AG09319 (cell line): Measurements from ENCODE around the gene P2RX3.
"Not testable (repeated sequence)": the region's sequence is repeated elsewhere in the genome, so short reads cannot be mapped to it uniquely, and the experiment has no call there.

ENCODE experiments used
- DNase-seq: peaks from one replicate; pipeline ENCODE4 v3.0.0-alpha.2; 2010; ENCODE audit warnings: low read depth; ENCODE audit errors: extremely low read depth
- CTCF ChIP-seq: IDR thresholded peaks from 2 replicates; pipeline ENCODE4 v1.5.1; 2011; ENCODE audit warnings: low read depth, mild to moderate bottlenecking, inconsistent platforms, low read length, moderate library complexity

P2RX3 gene

GRCh38 chr11:57327721-57328120, 10.4 kb upstream of the P2RX3 start:
- TF ChIP-seq CTCF: no peak
- no peak for DNase-seq

- no peak for DNase-seq
- no peak for TF ChIP-seq CTCF
These were observed 8.1 kb upstream of the P2RX3 start for GRCh38 chr11:57330029-57330428.

- no peak for TF ChIP-seq CTCF
- DNase-seq: no peak
These were observed 6.4 kb upstream of the P2RX3 start for GRCh38 chr11:57331720-57332119.

- no peak for DNase-seq
- TF ChIP-seq CTCF: no peak
These were observed 5.3 kb upstream of the P2RX3 start for GRCh38 chr11:57332694-57333440.

GRCh38 chr11:57335023-57335342, 3.2 kb upstream of the P2RX3 start:
- TF ChIP-seq CTCF: no peak

GRCh38 chr11:57335343-57336110, 2.6 kb upstream of the P2RX3 start, which contains the start of gene SSRP1:
Gene SSRP1, minus strand, starts transcription at chr11:57335892. Its CDS starts 771 bp downstream, at chr11:57335121.
- no peak for DNase-seq
- TF ChIP-seq CTCF: peak; percentile 5

More at GRCh38 chr11:57335023-57335342, 3.2 kb upstream of the P2RX3 start:
- DNase-seq: no peak

- TF ChIP-seq CTCF: no peak
- DNase-seq: no peak
These were observed 2.0 kb upstream of the P2RX3 start for GRCh38 chr11:57336111-57336666.

GRCh38 chr11:57336856-57337255, 1.3 kb upstream of the P2RX3 start:
- not testable (repeated sequence) for DNase-seq
